Measurements from ENCODE around the gene USP30. TPM values are rescaled to one million over a fixed set of nuclear protein-coding genes. Genes with fewer than 3 reads are reported as not detected.
A peak's percentile ranks its signal among the peaks of the same experiment; 100 is the strongest.
"Not testable (repeated sequence)": the region's sequence is repeated elsewhere in the genome, so short reads cannot be mapped to it uniquely, and the experiment has no call there.

The USP30 gene
- total and polyA plus RNA-seq, 10 of the 15 experiments (the other 5 are each of a cell fraction or from before 2014, with no cell fraction given), result 2.1 to 16.2 (median 6.4) TPM

DNA sequence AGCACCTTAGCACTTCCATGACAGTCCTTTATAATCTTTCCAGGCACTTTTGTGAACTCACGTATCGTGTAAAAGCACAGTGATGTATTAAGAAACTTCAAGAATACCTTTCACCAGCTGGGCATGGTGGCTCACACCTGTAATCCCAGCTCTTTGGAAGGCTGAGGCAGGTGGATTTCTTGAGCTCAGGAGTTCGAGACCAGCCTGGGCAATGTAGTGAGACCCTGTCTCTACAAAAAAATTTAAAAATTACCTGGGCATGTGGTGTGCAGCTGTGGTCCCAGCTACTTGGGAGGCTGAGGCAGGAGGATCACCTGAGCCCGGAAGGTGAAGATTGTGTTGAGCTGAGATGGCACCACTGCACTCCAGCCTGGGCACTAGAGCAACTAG is 1.7 kb downstream of the USP30 start:
- FAIRE-seq; H3K36me3 ChIP-seq (ENCODE audit: control insufficient read depth in 2 of 2, insufficient read depth in 2 of 2, low read length in 1 of 2); ATAC-seq; H3K4me1 ChIP-seq (ENCODE audit: control insufficient read depth, insufficient read depth, low read length); BruUV-seq (replicated peaks); in situ Hi-C loops (cut with MboI); H3K27me3 ChIP-seq (replicated peaks in 1 of 2; ENCODE audit: control insufficient read depth in 2 of 2, insufficient read depth in 2 of 2, low read length in 1 of 2); H4K20me1 ChIP-seq (ENCODE audit: control insufficient read depth, insufficient read depth); DNase-seq (ENCODE audit: low read depth, low spot score); H3K9me3 ChIP-seq (replicated peaks; ENCODE audit: control insufficient read depth, insufficient read depth, low read length): not testable (repeated sequence)
- ChIA-PET CTCF (interaction anchor here (4.0 kb wide), 1 partner anchor 39 kb away, joined by 33 read pairs; the partner anchor contains the start of gene ALKBH2), POLR2A (interaction anchor here (0.9 to 1.1 kb wide), 2 partner anchors 39 to 41 kb away, joined by 3 to 5 read pairs; partner anchors contain the start of gene ALKBH2), RAD21 (ENCODE audit: unreplicated experiment) (interaction anchor here (0.8 kb wide), 1 partner anchor 39 kb away, joined by 4 read pairs; the partner anchor contains the start of gene ALKBH2), SMC1A (ENCODE audit: uncharacterized antibody, unreplicated experiment) (interaction anchor here (0.6 to 2.1 kb wide), 4 partner anchors 39 to 390 kb away, joined by 3 to 5 read pairs (median 4); no protein-coding TSS in a partner anchor)
- Histone ChIP-seq H3K4me3 (peak overlapping the region; percentile 83), H3K9ac (ENCODE audit: control insufficient read depth, insufficient read depth, low read length) (peak overlapping the region; percentile 72), H3K27ac (ENCODE audit: control insufficient read depth, insufficient read depth) (peak overlapping the region; percentile 89), H2AFZ (ENCODE audit: control insufficient read depth, low read depth, low read length) (peak overlapping the region; percentile 76), H3K79me2 (ENCODE audit: control insufficient read depth, insufficient read depth, low read length) (peaks cover 14% of the 10 kb centered on the region), H3K4me2 (ENCODE audit: control insufficient read depth, insufficient read depth) (peak overlapping the region; percentile 80)
- intact Hi-C loops (cut with micrococcal nuclease; ENCODE audit: unreplicated experiment), result loop anchor here (2.0 kb wide), 1 partner anchor 39 kb away; the partner anchor contains the start of gene ALKBH2
- TF ChIP-seq TCF3 (IDR thresholded peaks at IDR 0.05; ENCODE audit: borderline replicate concordance, insufficient read depth, low read depth, low read length) (0 out of 2 replicates have a peak, but pooled peaks have one; percentile 5), ATF7 (IDR thresholded peaks at IDR 0.05; ENCODE audit: low read depth) (peak; percentile 5; the same call in 1 of the 2 replicates)
- WGBS (ENCODE audit: insufficient coverage, insufficient replicate concordance, low lambda C conversion rate, missing lambda C conversion rate), result 20% methylated on average over 4 of the region's 4 CpGs

DNA sequence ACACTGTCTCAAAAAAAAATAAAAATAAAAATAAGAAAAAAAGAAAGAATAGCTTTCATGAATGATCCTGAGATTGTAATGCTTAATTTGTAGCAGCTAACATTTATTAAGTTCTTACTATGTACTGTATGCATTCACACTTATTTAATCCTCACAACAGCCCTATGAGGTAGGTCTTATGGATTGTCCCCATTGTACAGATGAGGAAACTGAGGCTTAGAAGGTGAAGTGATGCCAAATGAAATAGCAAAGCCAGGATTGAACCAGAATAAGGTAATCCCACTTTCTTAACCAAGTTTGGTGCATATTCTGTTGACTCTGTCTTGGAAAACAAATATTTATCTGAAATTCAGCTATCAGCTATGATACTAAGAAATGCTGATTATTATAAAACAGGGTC is 2.1 kb downstream of the USP30 start:
- Histone ChIP-seq H3K4me1 (ENCODE audit: control insufficient read depth, insufficient read depth, low read length) (peaks cover 8% of the 10 kb centered on the region; the same call in 1 of the 2 replicates), H3K4me3 (no peak overlapping the region; the same call in 1 of the 2 replicates), H2AFZ (ENCODE audit: control insufficient read depth, low read depth, low read length) (peak overlapping the region; percentile 76), H3K79me2 (ENCODE audit: control insufficient read depth, insufficient read depth, low read length) (peaks cover 14% of the 10 kb centered on the region), H3K9me3 (replicated peaks; ENCODE audit: control insufficient read depth, insufficient read depth, low read length) (no peaks in the 10 kb centered on the region), H3K36me3 (ENCODE audit: control insufficient read depth in 2 of 2, insufficient read depth in 2 of 2, low read length in 1 of 2) (no peaks in the 10 kb centered on the region), H3K27me3 (replicated peaks in 1 of 2; ENCODE audit: control insufficient read depth in 2 of 2, insufficient read depth in 2 of 2, low read length in 1 of 2) (no peaks in the 10 kb centered on the region), H3K27ac (ENCODE audit: control insufficient read depth, insufficient read depth) (peak overlapping the region; percentile 89), H4K20me1 (ENCODE audit: control insufficient read depth, insufficient read depth) (no peaks in the 10 kb centered on the region), H3K4me2 (ENCODE audit: control insufficient read depth, insufficient read depth) (peak overlapping the region; percentile 80), H3K9ac (ENCODE audit: control insufficient read depth, insufficient read depth, low read length) (peak overlapping the region; percentile 72)
- no TSS peak for BruUV-seq (replicated peaks)
- FAIRE-seq, result no peak
- ChIA-PET POLR2A (interaction anchor here (0.9 to 1.1 kb wide), 3 partner anchors 38 to 361 kb away, joined by 3 to 5 read pairs (median 3); partner anchors contain the start of gene ALKBH2), RAD21 (ENCODE audit: unreplicated experiment) (interaction anchor here (0.6 to 0.8 kb wide), 2 partner anchors 38 to 184 kb away, joined by 3 to 4 read pairs; partner anchors contain the start of gene ALKBH2), CTCF (interaction anchor here (4.0 kb wide), 1 partner anchor 38 kb away, joined by 33 read pairs; the partner anchor contains the start of gene ALKBH2), SMC1A (ENCODE audit: uncharacterized antibody, unreplicated experiment) (interaction anchor here (1.4 to 2.1 kb wide), 4 partner anchors 37 to 390 kb away, joined by 3 to 5 read pairs (median 4); no protein-coding TSS in a partner anchor)
- no peak for DNase-seq (ENCODE audit: low read depth, low spot score)
- no peak for ATAC-seq
- intact Hi-C loops (cut with micrococcal nuclease; ENCODE audit: unreplicated experiment) (loop anchor here (2.0 kb wide), 1 partner anchor 38 kb away; the partner anchor contains the start of gene ALKBH2), in situ Hi-C loops (cut with MboI) (no loop called here)
- TF ChIP-seq, protein P1, sequence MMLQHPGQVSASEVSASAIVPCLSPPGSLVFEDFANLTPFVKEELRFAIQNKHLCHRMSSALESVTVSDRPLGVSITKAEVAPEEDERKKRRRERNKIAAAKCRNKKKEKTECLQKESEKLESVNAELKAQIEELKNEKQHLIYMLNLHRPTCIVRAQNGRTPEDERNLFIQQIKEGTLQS (IDR thresholded peaks at IDR 0.05; ENCODE audit: borderline replicate concordance, extremely low read depth, low read depth, low read length), result no peak
- no peak for TF ChIP-seq CREM (IDR thresholded peaks at IDR 0.05; ENCODE audit: low read depth)
- no peak for TF ChIP-seq MYC (IDR thresholded peaks at IDR 0.05; ENCODE audit: insufficient read depth, insufficient read length, insufficient replicate concordance, low read length, severe bottlenecking)
- TF ChIP-seq ESRRA (IDR thresholded peaks at IDR 0.05; ENCODE audit: low read length), result no peak
- no peak for TF ChIP-seq ZSCAN29 (IDR thresholded peaks at IDR 0.05)
- TF ChIP-seq RCOR1 (conservative IDR thresholded peaks at IDR 0.05; ENCODE audit: low read depth, low read length), result no peak
- TF ChIP-seq, protein P2, sequence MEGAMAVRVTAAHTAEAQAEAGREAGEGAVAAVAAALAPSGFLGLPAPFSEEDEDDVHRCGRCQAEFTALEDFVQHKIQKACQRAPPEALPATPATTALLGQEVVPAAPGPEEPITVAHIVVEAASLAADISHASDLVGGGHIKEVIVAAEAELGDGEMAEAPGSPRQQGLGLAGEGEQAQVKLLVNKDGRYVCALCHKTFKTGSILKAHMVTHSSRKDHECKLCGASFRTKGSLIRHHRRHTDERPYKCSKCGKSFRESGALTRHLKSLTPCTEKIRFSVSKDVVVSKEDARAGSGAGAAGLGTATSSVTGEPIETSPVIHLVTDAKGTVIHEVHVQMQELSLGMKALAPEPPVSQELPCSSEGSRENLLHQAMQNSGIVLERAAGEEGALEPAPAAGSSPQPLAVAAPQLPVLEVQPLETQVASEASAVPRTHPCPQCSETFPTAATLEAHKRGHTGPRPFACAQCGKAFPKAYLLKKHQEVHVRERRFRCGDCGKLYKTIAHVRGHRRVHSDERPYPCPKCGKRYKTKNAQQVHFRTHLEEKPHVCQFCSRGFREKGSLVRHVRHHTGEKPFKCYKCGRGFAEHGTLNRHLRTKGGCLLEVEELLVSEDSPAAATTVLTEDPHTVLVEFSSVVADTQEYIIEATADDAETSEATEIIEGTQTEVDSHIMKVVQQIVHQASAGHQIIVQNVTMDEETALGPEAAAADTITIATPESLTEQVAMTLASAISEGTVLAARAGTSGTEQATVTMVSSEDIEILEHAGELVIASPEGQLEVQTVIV (IDR thresholded peaks at IDR 0.05; ENCODE audit: borderline replicate concordance, partially characterized antibody), result no peak
- TF ChIP-seq, protein P3, sequence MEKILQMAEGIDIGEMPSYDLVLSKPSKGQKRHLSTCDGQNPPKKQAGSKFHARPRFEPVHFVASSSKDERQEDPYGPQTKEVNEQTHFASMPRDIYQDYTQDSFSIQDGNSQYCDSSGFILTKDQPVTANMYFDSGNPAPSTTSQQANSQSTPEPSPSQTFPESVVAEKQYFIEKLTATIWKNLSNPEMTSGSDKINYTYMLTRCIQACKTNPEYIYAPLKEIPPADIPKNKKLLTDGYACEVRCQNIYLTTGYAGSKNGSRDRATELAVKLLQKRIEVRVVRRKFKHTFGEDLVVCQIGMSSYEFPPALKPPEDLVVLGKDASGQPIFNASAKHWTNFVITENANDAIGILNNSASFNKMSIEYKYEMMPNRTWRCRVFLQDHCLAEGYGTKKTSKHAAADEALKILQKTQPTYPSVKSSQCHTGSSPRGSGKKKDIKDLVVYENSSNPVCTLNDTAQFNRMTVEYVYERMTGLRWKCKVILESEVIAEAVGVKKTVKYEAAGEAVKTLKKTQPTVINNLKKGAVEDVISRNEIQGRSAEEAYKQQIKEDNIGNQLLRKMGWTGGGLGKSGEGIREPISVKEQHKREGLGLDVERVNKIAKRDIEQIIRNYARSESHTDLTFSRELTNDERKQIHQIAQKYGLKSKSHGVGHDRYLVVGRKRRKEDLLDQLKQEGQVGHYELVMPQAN (conservative IDR thresholded peaks at IDR 0.05), result no peak

Data from GM12878 (cell line).